Pulmonary artery endothelial cell (primary cell): ENCODE data around the gene PMAIP1. TPM values are rescaled to one million over a fixed set of nuclear protein-coding genes. Genes with fewer than 3 reads are reported as not detected.
A peak's percentile ranks its signal among the peaks of the same experiment; 100 is the strongest.

Experiments
- DNase-seq: peaks from one replicate; pipeline ENCODE4 v3.0.0-alpha.2; 2011; ENCODE audit warnings: low read depth, low spot score
- total RNA-seq: library from RNA; depleted of rRNA; stranded (reverse); fragments of >200 nt; gene quantifications from 2 replicates; pipeline ENCODE4 v1.2.3, GENCODE V29; 2014

The PMAIP1 gene
- total RNA-seq, 1 donor from 2014 or later, result 13.7 TPM

GRCh38 chr18:59912007-59912550 lies 12.3 kb downstream of the PMAIP1 start:
- DNase-seq, result no peak

DNA sequence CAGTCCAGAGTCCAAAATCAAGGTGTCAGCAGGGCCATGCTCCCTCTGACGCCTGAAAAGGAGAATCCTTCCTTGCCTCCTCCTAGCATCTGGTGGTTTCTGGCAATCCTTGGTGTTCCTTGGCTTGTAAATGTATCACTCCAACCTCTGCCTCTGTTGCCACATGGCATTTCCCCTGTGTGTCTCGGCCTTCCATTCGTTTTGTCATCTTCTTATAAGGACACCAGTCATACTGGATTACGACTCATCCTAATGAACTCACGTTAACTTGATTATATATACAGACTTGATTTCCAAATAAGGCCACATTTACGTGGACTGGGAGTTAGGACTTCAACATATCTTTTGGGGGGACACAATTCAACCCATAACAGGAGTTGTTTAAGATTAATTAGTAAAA lies 15.8 kb downstream of the PMAIP1 start:
- DNase-seq, result no peak

DNA sequence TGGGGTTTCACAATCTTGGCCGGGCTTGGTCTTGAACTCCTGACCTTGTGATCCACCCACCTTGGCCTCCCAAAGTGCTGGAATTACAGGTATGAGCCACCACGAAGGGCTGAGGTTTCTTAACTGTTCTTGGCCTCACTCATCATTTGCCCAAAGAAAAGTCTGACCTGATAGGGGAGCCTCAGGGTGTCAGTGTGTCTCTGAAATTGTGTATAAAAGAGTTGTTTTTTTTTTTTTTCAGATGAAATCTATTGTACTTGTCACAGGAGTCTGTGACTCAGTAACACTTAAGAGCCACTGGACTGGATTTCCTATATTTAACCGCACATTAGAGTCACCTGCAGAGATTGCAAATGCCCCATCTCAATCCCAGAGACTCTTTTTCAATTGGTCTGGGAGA lies 16.9 kb downstream of the PMAIP1 start:
- DNase-seq, result no peak

DNA sequence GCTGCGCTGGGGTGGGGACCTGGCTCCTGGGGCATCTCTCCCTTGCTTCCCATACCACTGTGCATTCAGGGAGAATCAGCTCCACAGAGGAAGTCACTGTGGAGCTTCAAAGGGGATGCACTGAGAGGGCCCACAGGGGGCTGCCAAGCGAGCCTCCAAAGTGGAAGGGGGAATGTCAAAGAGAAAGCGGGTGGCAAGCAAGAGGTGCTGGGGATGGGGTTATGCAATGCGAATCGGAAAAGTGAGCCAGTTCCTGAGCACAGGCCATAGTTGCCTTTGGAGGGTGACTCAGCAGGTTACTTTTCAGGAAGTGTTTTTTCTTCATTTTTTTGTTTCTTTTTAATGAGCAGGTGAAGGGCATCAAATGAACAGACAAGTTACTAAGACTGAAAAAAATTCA lies 17.6 kb downstream of the PMAIP1 start:
- no peak for DNase-seq

DNA sequence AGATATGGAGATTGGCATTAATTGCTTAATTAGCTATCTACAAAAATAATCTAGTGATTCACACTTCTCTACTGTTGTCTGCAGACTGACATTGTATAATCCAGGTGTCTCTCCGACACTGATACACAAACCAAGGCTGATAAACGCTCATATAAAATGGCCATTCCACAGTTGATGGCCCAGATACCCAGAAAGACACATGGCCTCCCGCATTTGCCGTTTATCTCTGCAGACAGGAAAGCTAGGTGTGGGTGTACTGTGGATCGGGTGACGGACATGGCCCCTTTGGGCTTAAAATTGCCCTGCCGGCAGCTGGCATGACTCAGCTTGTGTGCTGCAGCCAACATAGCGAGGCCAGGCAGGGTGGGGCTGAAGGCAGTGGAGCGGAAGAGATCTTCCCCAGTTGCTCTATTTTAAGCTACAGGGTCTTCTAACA lies 18.5 kb downstream of the PMAIP1 start:
- DNase-seq, result no peak

GRCh38 chr18:59918997-59919396 lies 19.2 kb downstream of the PMAIP1 start:
- DNase-seq, result no peak

DNA sequence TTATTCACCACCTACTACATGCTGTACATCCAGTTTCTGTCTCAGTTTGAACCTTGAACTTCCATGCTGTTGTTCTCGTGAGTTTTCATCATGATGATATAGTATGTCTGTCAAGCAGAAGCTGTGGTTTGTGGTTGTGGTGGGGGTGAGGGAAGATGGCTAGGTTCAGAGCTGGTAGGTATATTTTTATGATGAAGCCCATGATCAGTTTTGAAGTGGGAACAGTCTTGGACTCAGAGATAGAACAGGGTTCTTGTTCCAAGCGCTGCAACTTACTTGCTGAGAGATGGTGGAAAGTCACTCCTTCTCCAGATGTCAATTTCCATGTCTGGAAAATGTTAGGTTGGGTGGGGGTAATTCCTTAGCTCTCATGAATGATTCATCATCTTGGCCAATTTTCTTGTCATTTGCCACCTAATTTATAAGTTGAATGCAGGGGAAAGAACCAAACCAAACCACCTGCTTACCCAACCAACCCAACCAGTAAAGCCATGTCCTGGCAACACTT lies 21.6 kb downstream of the PMAIP1 start:
- no peak for DNase-seq

DNA sequence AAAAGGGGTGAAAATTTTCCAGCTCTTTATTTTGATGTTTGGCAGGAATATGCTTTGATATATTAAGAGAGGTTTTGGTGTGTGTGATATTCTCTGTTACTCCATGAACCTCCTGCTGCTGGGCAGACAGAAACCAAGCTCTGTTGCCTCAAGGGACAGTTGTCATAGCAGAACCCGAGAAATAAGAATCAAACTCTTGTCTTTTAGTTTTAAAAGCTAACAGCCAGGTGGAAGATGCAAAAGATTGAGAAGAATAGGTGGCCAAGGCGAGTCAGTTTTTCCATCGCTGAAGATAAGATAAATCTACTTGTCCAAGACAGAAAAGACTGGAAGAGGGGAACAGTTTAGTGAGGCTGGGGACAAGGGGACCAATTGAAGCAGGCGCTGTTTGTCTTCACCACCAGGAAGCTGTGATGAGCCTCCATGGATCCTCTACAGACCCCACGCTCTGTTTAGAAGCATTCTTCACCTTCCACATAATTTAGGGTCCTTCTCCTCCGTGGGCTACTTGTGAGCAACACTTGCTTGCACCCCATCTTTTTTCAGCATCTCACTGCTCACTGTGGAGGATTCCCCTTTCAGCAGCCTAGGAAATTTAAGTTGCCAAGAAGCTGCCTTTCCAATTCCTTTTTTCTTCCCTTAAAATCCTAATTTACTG lies 23.9 kb downstream of the PMAIP1 start:
- no peak for DNase-seq

DNA sequence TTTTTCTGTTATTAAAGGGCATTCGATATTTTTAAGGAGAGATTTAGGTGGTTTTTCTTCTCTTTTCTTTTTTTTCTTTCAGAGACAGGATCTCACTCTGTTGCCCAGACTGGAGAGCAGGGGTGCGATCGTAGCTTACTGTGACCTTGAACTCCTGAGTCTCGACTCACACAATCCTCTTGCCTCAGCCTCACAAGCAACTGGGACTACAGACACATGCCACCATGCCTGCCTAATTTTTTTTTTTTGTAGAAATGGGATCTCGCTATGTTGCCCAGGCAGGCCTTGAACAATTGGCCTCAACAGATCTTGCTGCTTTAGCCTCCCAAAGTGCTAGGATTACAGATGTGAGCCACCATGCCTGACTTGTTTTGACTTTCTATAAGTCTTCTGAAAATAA lies 26.3 kb downstream of the PMAIP1 start:
- DNase-seq, result no peak

DNA sequence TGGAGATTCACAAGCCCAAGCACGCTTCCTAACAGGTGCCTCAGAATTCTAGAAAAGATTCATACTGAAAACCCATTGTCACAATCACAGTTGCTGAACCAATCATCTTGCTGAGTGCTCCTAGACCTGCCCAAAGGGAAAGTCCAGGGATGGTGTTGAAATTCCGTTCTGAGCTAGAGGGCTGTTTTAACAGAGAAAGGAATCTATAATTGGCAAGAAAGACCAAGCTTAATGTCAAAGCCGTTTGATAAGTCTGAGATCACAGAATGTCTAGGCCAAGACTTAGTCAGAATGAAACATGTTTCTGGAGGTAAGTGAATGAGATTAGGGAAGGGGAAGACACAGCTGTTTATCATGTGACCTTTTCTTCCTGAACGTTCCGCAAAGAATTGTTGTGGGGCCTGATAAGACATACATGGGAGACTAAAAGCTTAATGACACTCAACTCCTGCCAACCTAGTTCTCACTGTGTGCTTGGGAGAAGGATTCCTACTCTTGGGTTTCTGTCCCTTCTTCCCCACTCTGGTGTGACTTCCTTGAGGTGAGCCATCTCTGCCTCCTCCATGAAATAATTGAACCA lies 27.5 kb downstream of the PMAIP1 start:
- peak; percentile 41 for DNase-seq

- DNase-seq, result no peak
Measured at GRCh38 chr18:59928201-59928600, 28.4 kb downstream of the PMAIP1 start.

GRCh38 chr18:59929621-59930295 lies 30.0 kb downstream of the PMAIP1 start:
- no peak for DNase-seq

DNA sequence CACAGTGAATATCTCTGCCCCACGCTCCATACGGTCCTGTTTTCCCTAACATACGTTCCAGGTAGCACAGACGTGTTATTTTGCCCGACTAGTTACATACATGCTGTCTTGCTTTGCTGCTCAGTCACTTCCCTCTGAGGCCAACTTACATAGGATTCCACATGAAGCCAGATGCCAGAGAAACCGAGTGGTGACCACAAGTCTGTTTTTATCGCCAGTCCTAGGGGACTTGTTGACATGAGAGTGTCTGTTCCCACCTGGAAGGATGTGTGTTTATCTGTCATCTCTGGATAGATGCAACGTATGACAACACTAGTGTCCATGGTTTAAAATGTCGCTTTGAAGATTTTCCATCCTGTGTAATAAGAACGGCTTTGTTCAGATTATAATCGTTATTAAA lies 32.6 kb downstream of the PMAIP1 start:
- no peak for DNase-seq

DNA sequence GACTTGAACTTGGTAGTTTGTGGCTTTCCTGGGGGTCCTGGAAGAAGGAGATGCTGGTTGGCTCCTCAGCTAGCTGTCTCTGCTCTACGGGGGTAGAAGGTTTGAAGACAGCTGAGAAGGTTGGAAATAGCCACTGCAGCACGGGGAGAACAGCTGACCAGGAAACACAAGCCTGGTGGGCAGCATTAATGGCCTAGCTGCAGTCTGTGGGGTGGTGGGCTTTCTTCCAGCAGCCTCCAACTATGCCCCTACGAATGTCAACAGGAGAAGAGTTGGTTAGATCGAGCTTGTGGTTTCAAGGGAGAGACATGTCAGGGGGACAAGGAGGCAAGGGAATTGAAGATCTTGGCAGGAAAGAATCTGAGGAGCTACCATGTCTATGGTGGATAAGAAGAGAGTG lies 38.9 kb downstream of the PMAIP1 start:
- DNase-seq, result no peak

DNA sequence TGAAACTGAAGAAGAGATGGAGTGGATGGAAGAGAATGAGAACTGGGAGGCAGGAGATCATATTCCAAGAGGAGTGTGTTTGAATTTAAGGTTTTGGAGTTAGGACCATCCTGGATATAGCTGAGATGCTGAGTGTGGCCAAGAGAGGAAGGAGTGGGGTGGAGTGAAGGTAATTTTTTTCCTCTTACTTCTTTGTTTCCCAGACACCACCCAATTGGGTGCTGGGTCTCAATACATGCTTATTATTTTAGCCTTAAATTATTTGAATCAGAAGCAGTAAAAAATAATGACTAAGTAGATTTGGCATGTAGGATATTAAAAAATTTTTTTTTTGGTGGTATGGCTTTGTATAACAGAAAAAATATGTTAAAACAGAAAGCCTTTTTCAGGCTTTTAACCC lies 39.3 kb downstream of the PMAIP1 start:
- DNase-seq, result no peak

DNA sequence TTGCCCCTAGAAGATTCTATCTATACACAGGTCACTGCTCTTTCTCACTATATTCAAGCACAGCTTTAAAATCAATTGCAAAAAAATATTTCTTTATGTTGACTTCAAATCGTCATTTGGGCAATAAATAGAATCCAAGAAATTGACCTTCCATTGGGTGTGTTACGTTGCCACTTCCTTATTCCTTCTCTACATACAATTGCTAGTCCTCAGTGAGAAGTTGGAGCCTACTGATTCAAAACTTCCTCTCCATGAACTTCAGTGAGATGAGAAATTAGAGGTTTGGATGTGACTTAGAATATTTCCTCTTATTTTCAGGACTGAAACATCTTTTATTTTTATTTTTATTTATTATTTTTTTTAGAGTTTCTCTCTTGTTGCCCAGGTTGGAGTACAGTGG lies 40.3 kb downstream of the PMAIP1 start:
- no peak for DNase-seq

DNA sequence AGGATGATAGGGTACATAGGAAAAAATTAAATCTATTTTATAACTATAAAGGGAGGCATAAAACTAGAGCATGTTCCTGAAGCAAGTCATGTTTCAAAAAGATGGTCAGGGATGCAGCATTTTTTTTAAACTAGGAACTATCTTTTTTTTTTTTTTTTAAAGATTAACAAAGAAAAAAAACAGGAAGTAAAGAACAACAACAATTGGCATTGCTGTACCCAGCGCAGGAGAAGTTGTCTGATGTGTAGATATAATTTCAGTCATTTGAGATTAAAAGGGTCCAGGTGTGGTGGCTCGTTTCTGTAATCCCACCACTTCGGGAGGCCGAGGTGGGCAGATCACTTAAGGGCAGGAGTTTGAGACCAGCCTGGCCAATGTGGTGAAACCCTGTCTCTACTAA lies 41.5 kb downstream of the PMAIP1 start:
- DNase-seq, result no peak

- no peak for DNase-seq
Measured at GRCh38 chr18:59942601-59943000, 42.8 kb downstream of the PMAIP1 start.

- DNase-seq, result no peak
Measured at GRCh38 chr18:59945544-59945943, 45.7 kb downstream of the PMAIP1 start.

- no peak for DNase-seq
Measured at GRCh38 chr18:59950215-59950944, 50.6 kb downstream of the PMAIP1 start.

GRCh38 chr18:59951591-59951990 lies 51.8 kb downstream of the PMAIP1 start:
- no peak for DNase-seq
